Ovary (tissue), 3 donors: ENCODE measurements around the gene PRSS27.

Experiments
- EP300 ChIP-seq: sonication (generic); formaldehyde crosslinking; IDR thresholded peaks from one replicate; pipeline ENCODE4 v1.6.1; 2017; ENCODE audit warnings: antibody characterized with exemption
- TF ChIP-seq, protein P1 (sequence below), 3 donors: fragments of 450-650 bp in 2 of 3; fragments of 200-600 bp in 1 of 3; IDR thresholded peaks; one replicate each; pipeline versions ENCODE4 v1.5.1 to v1.8.0; 2016 to 2022; ENCODE audit warnings: antibody characterized with exemption in 3 of 3, mild to moderate bottlenecking in 1 of 3
- donor health status: DM: no; HTN: no; CAD: no.

DNA sequence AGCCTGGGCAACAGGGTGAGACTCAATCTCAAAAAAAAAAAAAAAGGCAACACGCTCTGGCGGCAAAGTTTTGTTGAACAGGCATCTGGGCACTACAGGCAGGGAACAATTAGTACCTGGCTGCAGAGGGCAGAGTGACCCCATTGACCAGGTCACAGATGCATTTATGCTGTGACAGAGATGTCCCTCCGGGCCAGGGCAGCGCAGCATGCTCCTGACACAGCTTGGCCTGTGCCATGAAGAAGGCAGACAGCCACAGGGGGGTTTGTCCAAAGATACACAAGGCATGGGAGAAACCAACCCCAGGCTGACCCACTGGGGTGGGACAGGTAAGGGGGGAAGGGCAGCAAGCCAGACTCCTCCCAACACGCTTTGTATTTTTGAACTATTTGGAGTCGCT is 24.7 kb upstream of the PRSS27 start:
- TF ChIP-seq EP300 = no peak
- TF ChIP-seq, protein P1, sequence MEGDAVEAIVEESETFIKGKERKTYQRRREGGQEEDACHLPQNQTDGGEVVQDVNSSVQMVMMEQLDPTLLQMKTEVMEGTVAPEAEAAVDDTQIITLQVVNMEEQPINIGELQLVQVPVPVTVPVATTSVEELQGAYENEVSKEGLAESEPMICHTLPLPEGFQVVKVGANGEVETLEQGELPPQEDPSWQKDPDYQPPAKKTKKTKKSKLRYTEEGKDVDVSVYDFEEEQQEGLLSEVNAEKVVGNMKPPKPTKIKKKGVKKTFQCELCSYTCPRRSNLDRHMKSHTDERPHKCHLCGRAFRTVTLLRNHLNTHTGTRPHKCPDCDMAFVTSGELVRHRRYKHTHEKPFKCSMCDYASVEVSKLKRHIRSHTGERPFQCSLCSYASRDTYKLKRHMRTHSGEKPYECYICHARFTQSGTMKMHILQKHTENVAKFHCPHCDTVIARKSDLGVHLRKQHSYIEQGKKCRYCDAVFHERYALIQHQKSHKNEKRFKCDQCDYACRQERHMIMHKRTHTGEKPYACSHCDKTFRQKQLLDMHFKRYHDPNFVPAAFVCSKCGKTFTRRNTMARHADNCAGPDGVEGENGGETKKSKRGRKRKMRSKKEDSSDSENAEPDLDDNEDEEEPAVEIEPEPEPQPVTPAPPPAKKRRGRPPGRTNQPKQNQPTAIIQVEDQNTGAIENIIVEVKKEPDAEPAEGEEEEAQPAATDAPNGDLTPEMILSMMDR (IDR thresholded peaks at IDR 0.05) = no peak
